B cell (primary cell): ENCODE data around the gene POLQ.

Experiments used
- EZH2 ChIP-seq: IDR thresholded peaks from 2 replicates; pipeline ENCODE4 v1.6.1; 2012; ENCODE audit warnings: borderline replicate concordance, low read depth, mild to moderate bottlenecking, moderate library complexity, low read length; ENCODE audit not compliant: insufficient read depth, poor library complexity, severe bottlenecking
- TF ChIP-seq, protein P1 (sequence below): fragments of 200-600 bp; IDR thresholded peaks from one replicate; pipeline ENCODE4 v1.8.0; 2022; ENCODE audit warnings: antibody characterized with exemption, mild to moderate bottlenecking

GRCh38 chr3:121531269-121531668 lies 14.5 kb downstream of the POLQ start:
- TF ChIP-seq, protein P1, sequence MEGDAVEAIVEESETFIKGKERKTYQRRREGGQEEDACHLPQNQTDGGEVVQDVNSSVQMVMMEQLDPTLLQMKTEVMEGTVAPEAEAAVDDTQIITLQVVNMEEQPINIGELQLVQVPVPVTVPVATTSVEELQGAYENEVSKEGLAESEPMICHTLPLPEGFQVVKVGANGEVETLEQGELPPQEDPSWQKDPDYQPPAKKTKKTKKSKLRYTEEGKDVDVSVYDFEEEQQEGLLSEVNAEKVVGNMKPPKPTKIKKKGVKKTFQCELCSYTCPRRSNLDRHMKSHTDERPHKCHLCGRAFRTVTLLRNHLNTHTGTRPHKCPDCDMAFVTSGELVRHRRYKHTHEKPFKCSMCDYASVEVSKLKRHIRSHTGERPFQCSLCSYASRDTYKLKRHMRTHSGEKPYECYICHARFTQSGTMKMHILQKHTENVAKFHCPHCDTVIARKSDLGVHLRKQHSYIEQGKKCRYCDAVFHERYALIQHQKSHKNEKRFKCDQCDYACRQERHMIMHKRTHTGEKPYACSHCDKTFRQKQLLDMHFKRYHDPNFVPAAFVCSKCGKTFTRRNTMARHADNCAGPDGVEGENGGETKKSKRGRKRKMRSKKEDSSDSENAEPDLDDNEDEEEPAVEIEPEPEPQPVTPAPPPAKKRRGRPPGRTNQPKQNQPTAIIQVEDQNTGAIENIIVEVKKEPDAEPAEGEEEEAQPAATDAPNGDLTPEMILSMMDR = no peak
- TF ChIP-seq EZH2 = no peak
